HCT116 (cell line): Measurements from ENCODE around the gene SLITRK4. TPM values are rescaled to one million over a fixed set of nuclear protein-coding genes. Genes with fewer than 3 reads are reported as not detected.

Experiments used
- ATAC-seq: fragments of 200-7000 bp; cut with Tn5 transposase; 2 replicates; pipeline ENCODE4 v1.9.1; 2020; ENCODE audit warnings: mild to moderate bottlenecking, moderate library complexity
- BruUV-seq: library from RNA; stranded (reverse); fragments of 400-500 nt; replicated peaks from 2 replicates; lab custom pipeline; 2021; lab: Mats Ljungman, UMichigan
- CTCF ChIA-PET: fragments of 300-600 bp; sonication (Branson Sonifier 250); formaldehyde crosslinking; loops from one replicate; lab custom pipeline; 2021; ENCODE audit warnings: antibody characterized with exemption; lab: Charles Lee
- POLR2A ChIA-PET: fragments of 300-600, 350-600 bp; sonication (Branson Sonifier 250); formaldehyde crosslinking; loops from one replicate; lab custom pipeline; 2021; ENCODE audit warnings: antibody characterized with exemption; lab: Charles Lee
- RAD21 ChIA-PET, 2 experiments: fragments of 300-600 bp; sonication (Branson Sonifier 250); formaldehyde crosslinking; loops; one replicate each; lab custom pipeline; 2023; ENCODE audit warnings: low total read pairs in 2 of 2; ENCODE audit not compliant: uncharacterized antibody in 2 of 2, unreplicated experiment in 2 of 2, low non-redundant PET in 1 of 2; lab: Charles Lee
- DNase-seq: peaks from one replicate; pipeline ENCODE4 v3.0.0-alpha.2; 2010; ENCODE audit warnings: low read depth, low spot score
- H2AFZ ChIP-seq: fragments of 200-600 bp; shearing (Covaris generic), sonication (generic); 2 replicates; pipeline ENCODE4 v1.6.1; 2017; ENCODE audit warnings: low read depth, mixed run types, mixed read lengths, antibody characterized with exemption, low read length; ENCODE audit not compliant: poor library complexity, severe bottlenecking
- H3K27ac ChIP-seq: 2 replicates; pipeline ENCODE4 v1.5.1; 2012; ENCODE audit warnings: low read depth, low read length
- H3K27me3 ChIP-seq: fragments of 200-600 bp; sonication (generic); 2 replicates; pipeline ENCODE4 v1.6.1; 2016; ENCODE audit warnings: mixed run types, low read length, mixed read lengths; ENCODE audit not compliant: insufficient read depth
- H3K36me3 ChIP-seq, 2 experiments: fragments of 200-500 bp in 1 of 2; fragments of 200-600 bp in 1 of 2; sonication (Bioruptor generic) in 1 of 2; sonication (generic) in 1 of 2; 2 replicates each; pipeline versions ENCODE4 v1.5.1 to v1.6.1; 2014 to 2016; ENCODE audit warnings: low read length in 2 of 2, inconsistent platforms in 1 of 2, mixed read lengths in 1 of 2, mixed run types in 1 of 2; ENCODE audit not compliant: insufficient read depth in 2 of 2, control insufficient read depth in 1 of 2
- H3K4me1 ChIP-seq, 2 experiments: fragments of 200-600 bp in 1 of 2; sonication (generic) in 1 of 2; 2 replicates each; pipeline versions ENCODE4 v1.5.1 to v1.6.1; 2012 to 2017; ENCODE audit warnings: low read length in 2 of 2, inconsistent platforms in 1 of 2, mild to moderate bottlenecking in 1 of 2, mixed read lengths in 1 of 2, mixed run types in 1 of 2, moderate library complexity in 1 of 2; ENCODE audit not compliant: insufficient read depth in 2 of 2, control insufficient read depth in 1 of 2
- H3K4me2 ChIP-seq: fragments of 200-600 bp; sonication (generic); 2 replicates; pipeline ENCODE4 v1.6.1; 2017; ENCODE audit warnings: mixed run types, low read length, mixed read lengths
- H3K4me3 ChIP-seq, 2 experiments: fragments of 200-600 bp in 1 of 2; sonication (generic) in 1 of 2; replicated peaks in 1 of 2; 2 replicates each; pipeline ENCODE4 v1.5.1; 2011 to 2016; ENCODE audit warnings: low read length in 2 of 2, control low read depth in 1 of 2, low read depth in 1 of 2, mild to moderate bottlenecking in 1 of 2, mixed read lengths in 1 of 2, mixed run types in 1 of 2
- H3K79me2 ChIP-seq: fragments of 200-600 bp; sonication (generic); 2 replicates; pipeline ENCODE4 v1.6.1; 2017; ENCODE audit warnings: mild to moderate bottlenecking, mixed run types, low read length, moderate library complexity, mixed read lengths; ENCODE audit not compliant: insufficient read depth
- H3K9ac ChIP-seq: fragments of 200-600 bp; sonication (generic); 2 replicates; pipeline ENCODE4 v1.6.1; 2016; ENCODE audit warnings: low read length, mixed read lengths
- H3K9me2 ChIP-seq: fragments of 200-600 bp; sonication (generic), shearing (Covaris generic); 2 replicates; pipeline ENCODE4 v1.6.1; 2017; ENCODE audit warnings: mixed run types, mild to moderate bottlenecking, moderate library complexity; ENCODE audit not compliant: insufficient read depth
- H3K9me3 ChIP-seq, 2 experiments: fragments of 200-500 bp in 1 of 2; fragments of 200-600 bp in 1 of 2; sonication (Bioruptor generic) in 1 of 2; sonication (generic) in 1 of 2; 2 replicates each; pipeline ENCODE4 v1.6.1; 2014 to 2017; ENCODE audit warnings: low read length in 2 of 2, mixed read lengths in 2 of 2, inconsistent platforms in 1 of 2, low read depth in 1 of 2, mild to moderate bottlenecking in 1 of 2, mixed run types in 1 of 2, moderate library complexity in 1 of 2; ENCODE audit not compliant: control insufficient read depth in 1 of 2, insufficient read depth in 1 of 2
- H4K20me1 ChIP-seq: fragments of 200-600 bp; sonication (generic), shearing (Covaris generic); 2 replicates; pipeline ENCODE4 v1.6.1; 2017; ENCODE audit warnings: mixed run types, mild to moderate bottlenecking, moderate library complexity; ENCODE audit not compliant: insufficient read depth
- ELF1 ChIP-seq: IDR thresholded peaks from 2 replicates; pipeline ENCODE4 v1.6.1; 2012; ENCODE audit warnings: low read depth, borderline replicate concordance
- EZH2 ChIP-seq: fragments of 200-600 bp; sonication (generic); IDR thresholded peaks from 2 replicates; pipeline ENCODE4 v1.6.1; 2017; ENCODE audit warnings: antibody characterized with exemption, mixed run types
- EZH2phosphoT487 ChIP-seq: fragments of 200-600 bp; IDR thresholded peaks from 2 replicates; pipeline ENCODE4 v1.6.1; 2018; ENCODE audit warnings: antibody characterized with exemption, borderline replicate concordance
- FOSL1 ChIP-seq: IDR thresholded peaks from 2 replicates; pipeline ENCODE4 v1.6.1; 2012; ENCODE audit warnings: low read depth
- POLR2AphosphoS5 ChIP-seq: IDR thresholded peaks from 2 replicates; pipeline ENCODE4 v1.6.1; 2011; ENCODE audit warnings: mild to moderate bottlenecking, low read depth, low read length, moderate library complexity
- RAD21 ChIP-seq: IDR thresholded peaks from 2 replicates; pipeline ENCODE4 v1.6.1; 2012; ENCODE audit warnings: low read depth, mild to moderate bottlenecking
- SRF ChIP-seq: IDR thresholded peaks from 2 replicates; pipeline ENCODE4 v1.6.1; 2012; ENCODE audit warnings: low read depth
- ZFX ChIP-seq: fragments of 450-650 bp; IDR thresholded peaks from 2 replicates; pipeline ENCODE4 v1.6.1; 2017
- intact Hi-C: fragments of 100-400 bp; cut with micrococcal nuclease; formaldehyde crosslinking; loops from 2 replicates; pipeline ENCODE4 v1.10.0; 2022
- total RNA-seq: library from RNA; stranded (reverse); gene quantifications from one replicate; pipeline ENCODE4 v1.2.1, GENCODE V29; 2021; ENCODE audit not compliant: unreplicated experiment
- TF ChIP-seq, protein P1 (sequence below): IDR thresholded peaks from 2 replicates; pipeline ENCODE4 v1.6.1; 2012; ENCODE audit warnings: low read depth
- TF ChIP-seq, protein P2 (sequence below), 3 experiments: fragments of 200-600 bp in 1 of 3; sonication (generic) in 1 of 3; IDR thresholded peaks in 2 of 3; conservative IDR thresholded peaks in 1 of 3; 2 replicates each; pipeline ENCODE4 v1.5.1; 2012 to 2017; ENCODE audit warnings: low read depth in 2 of 3, low read length in 2 of 3, antibody characterized with exemption in 1 of 3, borderline replicate concordance in 1 of 3, control low read depth in 1 of 3, mild to moderate bottlenecking in 1 of 3, mixed read lengths in 1 of 3, mixed run types in 1 of 3, moderate library complexity in 1 of 3; ENCODE audit not compliant: insufficient read depth in 1 of 3

SLITRK4 gene
- total RNA-seq, 1 experiment from 2014 or later, result not detected

DNA sequence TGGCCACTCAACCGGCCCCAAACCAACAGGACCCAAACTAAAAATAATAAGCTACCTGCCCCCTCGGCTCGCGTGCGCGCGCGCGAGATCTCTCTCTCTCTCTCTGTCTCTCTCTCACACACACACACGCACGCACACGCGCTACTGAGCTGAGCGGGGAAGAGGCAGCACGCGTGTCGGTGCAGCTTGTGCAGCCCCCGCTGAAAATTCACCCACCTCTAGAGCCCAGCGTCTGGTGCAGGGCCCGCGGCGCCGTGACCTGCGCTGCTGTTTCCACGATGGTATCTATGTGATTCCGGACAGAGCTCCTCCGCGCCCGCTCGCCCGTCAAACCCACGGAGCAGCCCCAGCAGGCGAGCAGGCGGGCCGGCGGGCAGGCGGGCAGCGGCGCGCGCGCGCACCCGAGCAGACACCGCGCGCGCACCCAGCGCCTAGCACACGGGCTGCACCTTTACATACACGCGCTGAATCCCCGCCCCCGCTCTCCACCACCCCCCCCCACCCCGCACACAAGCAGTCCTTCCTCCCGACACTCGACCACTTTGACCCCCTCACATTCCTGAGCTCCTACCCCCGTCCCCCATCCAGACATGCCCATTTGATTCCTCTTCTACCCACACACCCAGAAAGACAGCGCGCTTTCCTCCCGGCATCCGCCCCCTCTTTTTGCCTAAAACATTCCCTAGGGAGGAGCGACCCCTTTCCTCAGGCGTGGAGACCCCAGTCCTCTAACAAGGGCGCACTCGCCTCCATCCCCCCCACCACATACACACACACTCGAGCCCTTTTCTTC is 1.0 kb downstream of the SLITRK4 start:
- no peaks in the 10 kb centered on the region for H4K20me1 ChIP-seq
- no peaks in the 10 kb centered on the region for H3K9me3 ChIP-seq
- H3K27me3 ChIP-seq, result no peaks in the 10 kb centered on the region
- H2AFZ ChIP-seq, result no peak overlapping the region
- RAD21 ChIA-PET, result no interaction called here
- no peak for TF ChIP-seq ELF1
- TF ChIP-seq, protein P1, sequence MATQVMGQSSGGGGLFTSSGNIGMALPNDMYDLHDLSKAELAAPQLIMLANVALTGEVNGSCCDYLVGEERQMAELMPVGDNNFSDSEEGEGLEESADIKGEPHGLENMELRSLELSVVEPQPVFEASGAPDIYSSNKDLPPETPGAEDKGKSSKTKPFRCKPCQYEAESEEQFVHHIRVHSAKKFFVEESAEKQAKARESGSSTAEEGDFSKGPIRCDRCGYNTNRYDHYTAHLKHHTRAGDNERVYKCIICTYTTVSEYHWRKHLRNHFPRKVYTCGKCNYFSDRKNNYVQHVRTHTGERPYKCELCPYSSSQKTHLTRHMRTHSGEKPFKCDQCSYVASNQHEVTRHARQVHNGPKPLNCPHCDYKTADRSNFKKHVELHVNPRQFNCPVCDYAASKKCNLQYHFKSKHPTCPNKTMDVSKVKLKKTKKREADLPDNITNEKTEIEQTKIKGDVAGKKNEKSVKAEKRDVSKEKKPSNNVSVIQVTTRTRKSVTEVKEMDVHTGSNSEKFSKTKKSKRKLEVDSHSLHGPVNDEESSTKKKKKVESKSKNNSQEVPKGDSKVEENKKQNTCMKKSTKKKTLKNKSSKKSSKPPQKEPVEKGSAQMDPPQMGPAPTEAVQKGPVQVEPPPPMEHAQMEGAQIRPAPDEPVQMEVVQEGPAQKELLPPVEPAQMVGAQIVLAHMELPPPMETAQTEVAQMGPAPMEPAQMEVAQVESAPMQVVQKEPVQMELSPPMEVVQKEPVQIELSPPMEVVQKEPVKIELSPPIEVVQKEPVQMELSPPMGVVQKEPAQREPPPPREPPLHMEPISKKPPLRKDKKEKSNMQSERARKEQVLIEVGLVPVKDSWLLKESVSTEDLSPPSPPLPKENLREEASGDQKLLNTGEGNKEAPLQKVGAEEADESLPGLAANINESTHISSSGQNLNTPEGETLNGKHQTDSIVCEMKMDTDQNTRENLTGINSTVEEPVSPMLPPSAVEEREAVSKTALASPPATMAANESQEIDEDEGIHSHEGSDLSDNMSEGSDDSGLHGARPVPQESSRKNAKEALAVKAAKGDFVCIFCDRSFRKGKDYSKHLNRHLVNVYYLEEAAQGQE, result no peak
- CTCF ChIA-PET, result no interaction called here
- no TSS peak for BruUV-seq
- no peak overlapping the region for H3K4me3 ChIP-seq
- no peak overlapping the region for H3K9ac ChIP-seq
- no peak overlapping the region for H3K27ac ChIP-seq
- no peaks in the 10 kb centered on the region for H3K36me3 ChIP-seq
- H3K4me1 ChIP-seq, result no peaks in the 10 kb centered on the region
- DNase-seq, result no peak
- POLR2A ChIA-PET, result no interaction called here
- no peak for ATAC-seq
- no peaks in the 10 kb centered on the region for H3K79me2 ChIP-seq
- intact Hi-C loops, result no loop called here
- no peaks in the 10 kb centered on the region for H3K9me2 ChIP-seq
- no peak overlapping the region for H3K4me2 ChIP-seq

GRCh38 chrX:143634309-143634662 is 1.6 kb downstream of the SLITRK4 start:
- TF ChIP-seq ELF1, result no peak
- TF ChIP-seq, protein P2, sequence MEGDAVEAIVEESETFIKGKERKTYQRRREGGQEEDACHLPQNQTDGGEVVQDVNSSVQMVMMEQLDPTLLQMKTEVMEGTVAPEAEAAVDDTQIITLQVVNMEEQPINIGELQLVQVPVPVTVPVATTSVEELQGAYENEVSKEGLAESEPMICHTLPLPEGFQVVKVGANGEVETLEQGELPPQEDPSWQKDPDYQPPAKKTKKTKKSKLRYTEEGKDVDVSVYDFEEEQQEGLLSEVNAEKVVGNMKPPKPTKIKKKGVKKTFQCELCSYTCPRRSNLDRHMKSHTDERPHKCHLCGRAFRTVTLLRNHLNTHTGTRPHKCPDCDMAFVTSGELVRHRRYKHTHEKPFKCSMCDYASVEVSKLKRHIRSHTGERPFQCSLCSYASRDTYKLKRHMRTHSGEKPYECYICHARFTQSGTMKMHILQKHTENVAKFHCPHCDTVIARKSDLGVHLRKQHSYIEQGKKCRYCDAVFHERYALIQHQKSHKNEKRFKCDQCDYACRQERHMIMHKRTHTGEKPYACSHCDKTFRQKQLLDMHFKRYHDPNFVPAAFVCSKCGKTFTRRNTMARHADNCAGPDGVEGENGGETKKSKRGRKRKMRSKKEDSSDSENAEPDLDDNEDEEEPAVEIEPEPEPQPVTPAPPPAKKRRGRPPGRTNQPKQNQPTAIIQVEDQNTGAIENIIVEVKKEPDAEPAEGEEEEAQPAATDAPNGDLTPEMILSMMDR (IDR thresholded peaks at IDR 0.05 in 2 of 3, conservative IDR thresholded peaks at IDR 0.05 in 1 of 3; ENCODE audit: borderline replicate concordance in 1 of 3, insufficient read depth in 1 of 3, low read depth in 2 of 3, low read length in 2 of 3), result no peak
- TF ChIP-seq EZH2, result no peak
- no peak for TF ChIP-seq ZFX
- no peak for TF ChIP-seq POLR2AphosphoS5
- no peak for TF ChIP-seq FOSL1
- no peak for TF ChIP-seq EZH2phosphoT487
- TF ChIP-seq RAD21, result no peak
- no peak for TF ChIP-seq SRF
- no peaks in the 10 kb centered on the region for H3K79me2 ChIP-seq
- no peaks in the 10 kb centered on the region for H3K36me3 ChIP-seq
- no peaks in the 10 kb centered on the region for H4K20me1 ChIP-seq
- intact Hi-C loops, result no loop called here
- ChIA-PET RAD21 (no interaction called here), CTCF (no interaction called here), POLR2A (no interaction called here)
- DNase-seq (no peak), ATAC-seq (no peak)
- no peaks in the 10 kb centered on the region for H3K9me2 ChIP-seq
- H3K9ac ChIP-seq, result no peak overlapping the region
- no peaks in the 10 kb centered on the region for H3K27me3 ChIP-seq
- no peaks in the 10 kb centered on the region for H3K4me1 ChIP-seq
- no peak overlapping the region for H2AFZ ChIP-seq
- H3K27ac ChIP-seq, result no peak overlapping the region
- H3K4me2 ChIP-seq, result no peak overlapping the region
- no peaks in the 10 kb centered on the region for H3K9me3 ChIP-seq
- no TSS peak for BruUV-seq
- no peak overlapping the region for H3K4me3 ChIP-seq
